Stimulated activated CD4-positive, alpha-beta T cell treated with anti-CD3 and anti-CD28 coated beads, Interleukin-4, amount 100 ng/mL, for 4 hours (primary cell): Measurements from ENCODE around the gene APRT.

ENCODE experiments used
- DNase-seq, 2 experiments: peaks; one replicate each; pipeline ENCODE4 v3.0.0-alpha.2; 2020

APRT gene

GRCh38 chr16:88771294-88771772 lies 40.4 kb downstream of the APRT start:
- no peak for DNase-seq

- no peak for DNase-seq
Measured at GRCh38 chr16:88770461-88771293, 41.1 kb downstream of the APRT start.

- no peak for DNase-seq
Measured at GRCh38 chr16:88769617-88770460, 41.9 kb downstream of the APRT start.

- DNase-seq = no peak
Measured at GRCh38 chr16:88768071-88768783, 43.5 kb downstream of the APRT start.

DNA sequence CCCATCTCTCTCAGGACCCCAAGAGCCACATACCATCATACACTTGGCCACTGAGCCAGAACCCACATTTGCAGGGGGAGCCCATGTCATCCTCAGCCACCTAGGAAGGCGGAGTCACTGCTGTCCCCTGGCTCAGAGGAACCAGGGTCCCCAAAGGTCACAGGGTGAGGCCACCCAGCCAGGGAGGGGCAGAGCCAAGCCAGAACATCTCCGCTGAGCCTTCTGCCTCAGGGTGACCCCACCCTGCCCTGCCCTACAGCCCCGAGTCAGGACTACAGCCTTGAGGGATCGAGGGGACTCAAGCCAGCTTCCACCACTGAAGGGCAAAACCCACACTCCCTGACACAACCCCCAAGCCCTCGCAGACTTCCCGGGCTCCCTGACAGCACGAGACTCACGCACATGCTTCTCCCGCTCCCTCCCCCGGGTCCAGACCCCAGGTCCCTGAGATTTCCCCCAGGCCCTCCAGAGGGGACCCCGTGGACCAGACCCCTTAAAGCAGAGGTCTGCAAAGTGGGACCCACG lies 44.1 kb downstream of the APRT start:
- no peak for DNase-seq

GRCh38 chr16:88766975-88767374 lies 44.8 kb downstream of the APRT start:
- no peak for DNase-seq

GRCh38 chr16:88764913-88765349 lies 46.8 kb downstream of the APRT start:
- no peak for DNase-seq

DNA sequence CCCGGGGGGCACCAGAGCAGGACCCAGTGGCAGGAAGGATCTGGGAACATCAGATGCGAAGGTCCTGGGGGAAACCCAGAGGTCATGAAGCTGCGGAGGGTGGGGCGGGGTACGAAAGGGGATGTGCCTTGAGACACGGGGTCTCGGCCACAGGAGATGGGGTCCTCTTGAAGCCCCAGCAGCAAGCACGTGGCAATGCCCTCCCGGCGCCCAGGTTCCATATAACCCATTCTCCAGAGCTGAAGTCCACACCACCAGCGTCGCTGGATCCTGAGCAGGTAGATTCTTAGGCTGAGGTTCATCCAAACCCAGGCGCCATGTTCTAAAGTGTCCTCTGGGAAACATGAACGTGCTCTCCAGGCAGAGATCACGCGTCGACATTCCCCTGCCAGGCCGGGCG lies 47.6 kb downstream of the APRT start:
- no peak for DNase-seq

- no peak for DNase-seq
Measured at GRCh38 chr16:88763502-88764053, 48.1 kb downstream of the APRT start.

DNA sequence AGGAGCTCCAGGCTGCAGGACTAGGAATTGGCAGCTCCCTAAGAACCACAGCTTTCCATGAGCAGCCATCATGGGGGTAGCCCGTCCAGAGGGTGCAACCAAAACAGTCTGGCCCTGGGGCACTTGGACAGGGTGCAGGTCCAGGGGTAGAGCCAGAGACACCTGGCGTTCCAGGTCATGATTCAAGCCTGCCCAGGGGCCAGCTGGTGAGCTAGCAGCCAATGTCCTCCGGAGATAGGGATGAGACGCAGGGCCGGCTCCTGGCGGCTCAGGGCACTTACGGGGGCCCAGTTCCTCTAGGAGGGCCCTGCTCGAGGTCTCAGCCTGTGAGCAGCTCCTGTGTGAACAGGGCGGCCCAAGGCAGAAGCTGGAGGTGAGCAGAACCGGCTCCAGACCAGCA lies 48.8 kb downstream of the APRT start:
- DNase-seq = no peak

DNA sequence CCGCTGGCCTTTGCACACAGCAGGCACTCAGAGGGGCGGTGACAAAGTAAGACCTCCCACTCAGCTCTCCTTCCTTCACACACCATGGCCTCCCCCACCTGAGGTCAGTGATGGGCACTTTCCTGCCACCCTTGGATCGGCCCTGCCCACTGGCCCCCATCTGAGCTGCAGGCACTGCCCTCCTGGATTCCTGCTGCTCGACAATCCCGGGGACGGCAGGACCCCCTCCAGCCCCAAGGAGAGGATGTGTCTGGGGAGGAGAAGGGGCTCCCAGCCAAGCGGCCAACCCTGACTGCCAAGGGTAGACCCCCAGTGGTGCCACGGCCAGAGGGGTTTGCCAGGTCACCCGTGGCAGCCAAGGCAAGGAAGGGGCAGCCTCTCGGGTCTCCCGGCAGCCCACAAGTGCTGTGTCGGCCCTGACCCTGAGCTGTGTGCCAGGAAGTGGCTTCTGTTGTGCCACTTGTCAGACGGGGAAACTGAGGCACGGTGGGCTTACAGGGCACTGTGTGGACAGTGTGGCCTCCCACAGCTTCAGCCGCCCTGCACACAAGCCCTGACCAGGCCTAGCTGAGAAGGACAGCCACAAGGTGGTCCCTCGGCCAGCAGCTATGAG lies 49.4 kb downstream of the APRT start:
- DNase-seq = no peak

- no peak for DNase-seq
Measured at GRCh38 chr16:88761830-88762229, 49.9 kb downstream of the APRT start.

DNA sequence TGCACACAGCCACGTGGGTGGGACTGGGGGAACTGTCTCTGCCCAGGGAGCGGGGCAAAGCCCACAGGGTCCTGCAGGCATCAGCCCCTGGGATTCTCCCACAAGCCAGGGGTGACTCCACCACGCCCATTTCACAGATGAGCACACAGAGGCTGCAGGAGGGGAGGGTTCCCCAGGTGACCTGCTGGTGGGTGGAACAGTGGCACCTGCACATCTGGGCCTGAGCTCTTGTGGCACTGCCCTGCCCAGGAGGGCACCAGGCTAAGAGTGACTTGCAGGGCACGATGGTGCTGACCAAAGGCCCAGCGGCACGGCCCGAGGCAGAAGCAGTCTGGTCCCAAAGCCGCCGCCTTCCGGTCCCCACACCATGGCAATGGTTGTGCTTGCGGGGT lies 50.6 kb downstream of the APRT start:
- DNase-seq = no peak

GRCh38 chr16:88760424-88761142 lies 51.1 kb downstream of the APRT start:
- DNase-seq = no peak

DNA sequence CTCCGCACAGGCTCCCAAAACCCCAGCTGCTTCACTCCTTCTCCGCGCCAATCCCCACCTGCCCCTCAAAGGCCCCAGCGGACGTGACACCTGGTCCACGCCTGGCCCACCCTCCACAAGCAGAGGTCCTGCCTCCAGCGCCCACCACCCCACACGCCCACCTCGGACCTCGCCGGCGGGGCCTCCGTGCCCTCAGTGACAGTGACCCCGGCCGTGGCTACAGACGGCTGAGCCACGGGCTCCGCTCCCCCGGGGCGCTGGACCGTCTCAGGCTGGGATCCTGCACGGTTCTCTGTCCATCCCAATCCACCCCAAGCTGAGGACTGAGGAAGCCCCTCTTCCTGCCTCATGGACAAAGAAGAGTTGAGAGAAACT lies 51.8 kb downstream of the APRT start:
- no peak for DNase-seq
